ENCODE data around the gene RPL35A. TPM values are rescaled to one million over a fixed set of nuclear protein-coding genes. Genes with fewer than 3 reads are reported as not detected.

The RPL35A gene
- total and polyA plus RNA-seq, 2 of the 4 experiments (the other 2 are of a cell fraction), result 906 to 1,064 TPM

- Histone ChIP-seq H4K8ac (ENCODE audit: low read depth in 2 of 2, low read length in 2 of 2) (no peak overlapping the region), H3K14ac (replicated peaks; ENCODE audit: low read depth, low read length) (no peak overlapping the region), H3K9me1 (ENCODE audit: insufficient read depth, low read length) (0 out of 2 replicates have a peak, but pooled peaks cover 3% of the 10 kb centered on the region), H3K9me3 (ENCODE audit: control insufficient read depth, insufficient read depth, low read length) (no peaks in the 10 kb centered on the region), H3K4me2 (ENCODE audit: low read depth, low read length) (no peak overlapping the region), H2AK9ac (replicated peaks; ENCODE audit: low read depth, low read length, poor library complexity) (no peak overlapping the region), H2BK120ac (ENCODE audit: low read depth, low read length) (no peak overlapping the region), H4K91ac (ENCODE audit: insufficient read depth, low read depth, low read length) (no peak overlapping the region), H3K4me3 (ENCODE audit: insufficient read depth, low read depth, low read length) (no peak overlapping the region), H3K36me3 (ENCODE audit: control insufficient read depth, insufficient read depth, low read length) (peaks cover 32% of the 10 kb centered on the region), H3K18ac (ENCODE audit: low read depth, low read length) (no peak overlapping the region), H4K20me1 (ENCODE audit: insufficient read depth, low read length) (peaks cover 37% of the 10 kb centered on the region), H3K4me1 (ENCODE audit: control insufficient read depth, insufficient read depth, low read length) (0 out of 2 replicates have a peak, but pooled peaks cover 3% of the 10 kb centered on the region), H2BK15ac (ENCODE audit: low read depth, low read length) (no peak overlapping the region), H3K27ac (ENCODE audit: insufficient read depth, low read length) (no peak overlapping the region), H3K79me1 (ENCODE audit: low read depth in 1 of 2, low read length in 2 of 2) (peaks cover 20 to 56% of the 10 kb centered on the region in 2 experiments), H3K4ac (ENCODE audit: low read depth, low read length) (no peak overlapping the region), H3K23ac (ENCODE audit: low read depth, low read length) (no peak overlapping the region), H2AFZ (replicated peaks; ENCODE audit: low read length, poor library complexity) (no peak overlapping the region), H2BK5ac (ENCODE audit: low read depth, low read length, poor library complexity, severe bottlenecking) (no peak overlapping the region), H2AK5ac (ENCODE audit: low read depth, low read length) (no peak overlapping the region), H2BK20ac (ENCODE audit: low read depth, low read length) (no peak overlapping the region), H3K56ac (ENCODE audit: extremely low read depth, insufficient read depth, low read length) (no peak overlapping the region), H3K9ac (ENCODE audit: low read depth, low read length) (no peak overlapping the region), H3K27me3 (ENCODE audit: control insufficient read depth, insufficient read depth, low read length) (no peaks in the 10 kb centered on the region), H4K5ac (ENCODE audit: low read depth, low read length) (no peak overlapping the region)
- dilution Hi-C loops (cut with HindIII; ENCODE audit: low sequenced_read_pairs, unreplicated experiment), result no loop called here
- intact Hi-C loops (cut with micrococcal nuclease), result no loop called here
- POLR2A ChIA-PET (ENCODE audit: unreplicated experiment), result no interaction called here
- TF ChIP-seq CTCF (conservative IDR thresholded peaks at IDR 0.05; ENCODE audit: low read depth, low read length) (no peak), MAZ (IDR thresholded peaks at IDR 0.05; ENCODE audit: borderline replicate concordance, low read depth, low read length) (no peak), BHLHE40 (IDR thresholded peaks at IDR 0.05; ENCODE audit: low read depth, low read length) (no peak), MAFK (IDR thresholded peaks at IDR 0.05; ENCODE audit: low read depth, low read length) (no peak), CHD1 (IDR thresholded peaks at IDR 0.05; ENCODE audit: low read depth, low read length) (no peak), FOS (IDR thresholded peaks at IDR 0.05; ENCODE audit: low read depth, low read length) (no peak), RFX5 (IDR thresholded peaks at IDR 0.05; ENCODE audit: low read depth, low read length) (no peak), CEBPB (IDR thresholded peaks at IDR 0.05; ENCODE audit: low read depth, low read length) (no peak)
- no TSS peak for BruUV-seq (replicated peaks)
- in situ Hi-C loops (cut with MboI; ENCODE audit: low sequenced_read_pairs), result no loop called here
- ATAC-seq (ENCODE audit: low read depth) (no peak), DNase-seq (no peak)
- CTCF ChIA-PET, result interaction anchor here (0.7 kb wide), 1 partner anchor 14 kb away, joined by 3 read pairs; no protein-coding TSS in a partner anchor
- no CpG with 5 or more reads among the region's 2 CpGs for WGBS, 2 experiments (ENCODE audit: extremely low coverage in 2 of 2, insufficient read length in 1 of 2)
Observed at GRCh38 chr3:197956626-197956988, 6.6 kb downstream of the RPL35A start.
